H1 (cell line): ENCODE data around the gene SLC66A2. TPM values are rescaled to one million over a fixed set of nuclear protein-coding genes. Genes with fewer than 3 reads are reported as not detected.
A peak's percentile ranks its signal among the peaks of the same experiment; 100 is the strongest.

Experiments
- CTCF ChIA-PET: fragments of 300-600 bp; sonication (Branson Sonifier 250); formaldehyde crosslinking; loops from one replicate; lab custom pipeline; 2021; ENCODE audit not compliant: partially characterized antibody; lab: Charles Lee
- POLR2A ChIA-PET: fragments of 300-600 bp; sonication (Branson Sonifier 250); formaldehyde crosslinking; loops from one replicate; lab custom pipeline; 2021; ENCODE audit warnings: inconsistent platforms; ENCODE audit not compliant: partially characterized antibody; lab: Charles Lee
- DNase-seq, 2 experiments: peaks; one replicate each; pipeline versions ENCODE4 v3.0.0 to v3.0.0-alpha.2; 2010 to 2022; ENCODE audit warnings: low spot score in 2 of 2, low read depth in 1 of 2, mixed read lengths in 1 of 2
- FAIRE-seq: peaks from 2 replicates; lab custom pipeline; 2011; peaks lifted over from hg19 to GRCh38; lab: Jason Lieb, UNC
- H2AFZ ChIP-seq: 2 replicates; pipeline ENCODE4 v1.8.1; 2012; ENCODE audit warnings: low read length, inconsistent platforms
- H2AK5ac ChIP-seq: 2 replicates; pipeline ENCODE4 v1.6.1; 2013; ENCODE audit warnings: low read depth, low read length
- H2BK120ac ChIP-seq: replicated peaks from 2 replicates; pipeline ENCODE3; 2013; ENCODE audit warnings: low read depth, low read length, inconsistent platforms
- H2BK12ac ChIP-seq: 2 replicates; pipeline ENCODE4 v1.6.1; 2013; ENCODE audit warnings: low read depth, low read length
- H2BK15ac ChIP-seq: 2 replicates; pipeline ENCODE4 v1.6.1; 2013; ENCODE audit warnings: low read length
- H2BK20ac ChIP-seq: 2 replicates; pipeline ENCODE4 v1.6.1; 2013; ENCODE audit warnings: low read length
- H2BK5ac ChIP-seq: 2 replicates; pipeline ENCODE4 v1.6.1; 2013; ENCODE audit warnings: low read depth, low read length
- H3K14ac ChIP-seq: 2 replicates; pipeline ENCODE4 v1.6.1; 2013; ENCODE audit warnings: inconsistent platforms; ENCODE audit not compliant: insufficient read length
- H3K18ac ChIP-seq: 2 replicates; pipeline ENCODE4 v1.6.1; 2013; ENCODE audit warnings: low read length; ENCODE audit errors: extremely low read depth
- H3K23ac ChIP-seq: 2 replicates; pipeline ENCODE4 v1.6.1; 2013; ENCODE audit warnings: inconsistent platforms; ENCODE audit not compliant: insufficient read length
- H3K23me2 ChIP-seq: 2 replicates; pipeline ENCODE4 v1.6.1; 2013; ENCODE audit warnings: low read depth, low read length
- H3K27ac ChIP-seq: 2 replicates; pipeline ENCODE4 v1.6.1; 2011; ENCODE audit warnings: low read depth, low read length, inconsistent platforms
- H3K27me3 ChIP-seq, 4 experiments: replicated peaks in 1 of 4; 1 replicate in 1 of 4; 2 replicates in 3 of 4; pipeline versions ENCODE4 v1.6.1 to v1.8.1; 2011 to 2013; ENCODE audit warnings: low read length in 3 of 4, mild to moderate bottlenecking in 3 of 4, inconsistent platforms in 2 of 4, mixed read lengths in 2 of 4, moderate library complexity in 1 of 4; ENCODE audit not compliant: control insufficient read depth in 3 of 4, insufficient read depth in 3 of 4; ENCODE audit errors: extremely low read depth in 1 of 4
- H3K36me3 ChIP-seq, 4 experiments: 2 replicates each; pipeline versions ENCODE4 v1.6.1 to v1.8.1; 2011 to 2013; ENCODE audit warnings: mild to moderate bottlenecking in 4 of 4, low read length in 3 of 4, moderate library complexity in 2 of 4, control low read depth in 1 of 4, inconsistent platforms in 1 of 4; ENCODE audit not compliant: insufficient read depth in 4 of 4, control insufficient read depth in 2 of 4
- H3K4ac ChIP-seq: replicated peaks from 2 replicates; pipeline ENCODE3; 2013; ENCODE audit warnings: low read length, low read depth, mixed read lengths, inconsistent platforms; ENCODE audit not compliant: insufficient read length
- H3K4me1 ChIP-seq, 4 experiments: replicated peaks in 1 of 4; 1 replicate in 1 of 4; 2 replicates in 3 of 4; pipeline versions ENCODE4 v1.6.1 to v1.8.1; 2011 to 2013; ENCODE audit warnings: low read length in 3 of 4, inconsistent platforms in 2 of 4, mixed read lengths in 1 of 4; ENCODE audit not compliant: insufficient read depth in 4 of 4, control insufficient read depth in 3 of 4
- H3K4me2 ChIP-seq, 2 experiments: 2 replicates each; pipeline versions ENCODE4 v1.6.1 to v1.8.1; 2011 to 2013; ENCODE audit warnings: low read depth in 2 of 2, low read length in 2 of 2, control low read depth in 1 of 2, inconsistent platforms in 1 of 2, mild to moderate bottlenecking in 1 of 2; ENCODE audit not compliant: insufficient read depth in 1 of 2
- H3K4me3 ChIP-seq, 4 experiments: fragments of 200-600, 300-600 bp in 1 of 4; sonication (generic), shearing (Covaris generic), sonication (Bioruptor Twin) in 1 of 4; 2 replicates each; pipeline versions ENCODE4 v1.5.1 to v1.8.1; 2011 to 2016; ENCODE audit warnings: low read length in 4 of 4, low read depth in 3 of 4, control low read depth in 2 of 4, inconsistent platforms in 2 of 4, mild to moderate bottlenecking in 2 of 4, mixed read lengths in 1 of 4, moderate library complexity in 1 of 4; ENCODE audit not compliant: insufficient read depth in 2 of 4; ENCODE audit errors: extremely low read depth in 1 of 4
- H3K56ac ChIP-seq: replicated peaks from 2 replicates; pipeline ENCODE3; 2013; ENCODE audit warnings: low read depth, mild to moderate bottlenecking, mixed read lengths, low read length, inconsistent platforms; ENCODE audit not compliant: insufficient read length
- H3K79me1 ChIP-seq: 2 replicates; pipeline ENCODE4 v1.6.1; 2013; ENCODE audit warnings: low read depth, low read length, control low read depth
- H3K79me2 ChIP-seq, 2 experiments: 2 replicates each; pipeline versions ENCODE4 v1.6.1 to v1.8.1; 2012 to 2013; ENCODE audit warnings: low read length in 2 of 2, mild to moderate bottlenecking in 2 of 2, inconsistent platforms in 1 of 2; ENCODE audit not compliant: insufficient read depth in 2 of 2, control insufficient read depth in 1 of 2
- H3K9ac ChIP-seq, 4 experiments: replicated peaks in 1 of 4; 1 replicate in 1 of 4; 2 replicates in 3 of 4; pipeline versions ENCODE4 v1.6.1 to v1.8.1; 2011 to 2013; ENCODE audit warnings: low read depth in 3 of 4, low read length in 3 of 4, control low read depth in 2 of 4, mild to moderate bottlenecking in 2 of 4, moderate library complexity in 2 of 4, inconsistent platforms in 1 of 4; ENCODE audit errors: extremely low read depth in 1 of 4
- H3K9me3 ChIP-seq, 2 experiments: 2 replicates each; pipeline versions ENCODE4 v1.6.1 to v1.8.1; 2012 to 2013; ENCODE audit warnings: mild to moderate bottlenecking in 2 of 2, moderate library complexity in 2 of 2, control low read depth in 1 of 2, inconsistent platforms in 1 of 2, low read depth in 1 of 2, low read length in 1 of 2, mixed read lengths in 1 of 2; ENCODE audit not compliant: insufficient read depth in 2 of 2
- H4K20me1 ChIP-seq, 2 experiments: replicated peaks in 1 of 2; 2 replicates each; pipeline versions ENCODE3 to v1.8.1; 2011 to 2013; ENCODE audit warnings: inconsistent platforms in 2 of 2, low read length in 2 of 2, mild to moderate bottlenecking in 1 of 2; ENCODE audit not compliant: insufficient read depth in 2 of 2, control insufficient read depth in 1 of 2
- H4K5ac ChIP-seq: 2 replicates; pipeline ENCODE4 v1.6.1; 2013; ENCODE audit warnings: low read length, low read depth, mixed read lengths, inconsistent platforms; ENCODE audit not compliant: insufficient read length
- H4K8ac ChIP-seq: 2 replicates; pipeline ENCODE4 v1.8.0; 2013; ENCODE audit warnings: mild to moderate bottlenecking, moderate library complexity, low read length, inconsistent platforms; ENCODE audit not compliant: insufficient read depth; ENCODE audit errors: extremely low read depth
- H4K91ac ChIP-seq: replicated peaks from 2 replicates; pipeline ENCODE3; 2013; ENCODE audit warnings: low read length, mixed read lengths, inconsistent platforms; ENCODE audit not compliant: insufficient read length
- RNF2 ChIP-seq: fragments of 200-900, 300-1000 bp; sonication (generic); IDR thresholded peaks from 2 replicates; pipeline ENCODE4 v1.7.1; 2016; ENCODE audit warnings: borderline replicate concordance, low read depth, mild to moderate bottlenecking, antibody characterized with exemption, low read length; ENCODE audit not compliant: poor library complexity, severe bottlenecking; ENCODE audit errors: missing control alignments
- TAF1 ChIP-seq: IDR thresholded peaks from 2 replicates; pipeline ENCODE4 v1.6.1; 2011; ENCODE audit warnings: mild to moderate bottlenecking, low read depth, low read length
- WGBS, 2 experiments: shearing (Covaris generic) in 1 of 2; methylation state at CpG; one replicate each; pipeline versions ENCODE4 v1.1.6 to v1.1.7; 2013 to 2015; ENCODE audit warnings: low lambda C conversion rate in 2 of 2, mixed read lengths in 2 of 2, inconsistent platforms in 1 of 2, low coverage in 1 of 2, missing lambda C conversion rate in 1 of 2; ENCODE audit not compliant: insufficient replicate concordance in 2 of 2, insufficient coverage in 1 of 2, insufficient read length in 1 of 2; ENCODE audit errors: extremely low coverage in 1 of 2, missing lambda C conversion rate in 1 of 2; 5-methylcytosine and 5-hydroxymethylcytosine counted together
- polyA plus RNA-seq, 7 experiments: library from polyadenylated mRNA; depleted of rRNA in 3 of 7; stranded (reverse) in 5 of 7; unstranded in 2 of 7; fragments of >200 nt in 5 of 7; fragments of 200-250 nt in 2 of 7; gene quantifications; 1 replicate in 5 of 7; 2 replicates in 1 of 7; 4 replicates in 1 of 7; pipeline versions ENCODE4 v1.2.1 to v1.2.3, GENCODE V29; 2011 to 2013; ENCODE audit warnings: missing spikeins in 2 of 7, mixed read lengths in 2 of 7
- total RNA-seq: library from RNA; stranded (reverse); fragmentation: NEBNext Ultra II Directional; extraction: Animal tissue kit (Norgen Biotek cat#: 25700); gene quantifications from 2 replicates; pipeline ENCODE4 v1.2.1, GENCODE V29; 2021
- TF ChIP-seq, protein P1 (sequence below): IDR thresholded peaks from 2 replicates; pipeline ENCODE4 v1.6.1; 2012; ENCODE audit warnings: inconsistent platforms

SLC66A2 gene
- total and polyA plus RNA-seq, 2 of the 8 experiments (the other 6 are each of a cell fraction or from before 2014, with no cell fraction given), result 15.0 to 18.9 TPM

DNA sequence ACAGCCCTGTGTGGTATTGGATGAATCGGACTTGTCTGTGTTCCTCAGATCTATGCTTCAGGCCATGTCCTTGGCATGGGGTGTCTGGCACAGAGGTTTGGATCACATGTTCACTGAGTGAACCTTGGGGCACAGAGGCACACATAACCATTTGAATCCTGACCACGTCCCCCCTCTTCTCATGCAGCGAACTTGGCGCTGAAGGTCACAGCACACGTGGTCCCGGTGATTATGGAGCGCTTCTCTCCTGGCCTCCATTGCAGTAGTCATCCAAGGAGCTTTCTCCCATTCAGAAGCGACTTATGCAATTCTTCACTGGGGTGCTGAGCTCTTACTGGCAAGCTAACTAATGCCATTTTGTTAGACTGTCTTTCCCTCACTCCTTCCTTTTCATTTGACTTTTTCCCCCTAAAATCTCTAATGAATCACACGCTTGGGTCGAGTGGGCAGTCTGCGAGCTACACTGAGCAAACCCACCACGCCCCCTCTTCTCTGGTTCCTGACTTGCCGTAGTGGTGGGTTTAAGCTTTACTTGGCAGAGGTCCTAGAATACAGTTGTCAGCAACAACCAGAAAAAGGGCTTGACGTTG is 94.3 kb downstream of the SLC66A2 start:
- Histone ChIP-seq H3K23ac (no peak overlapping the region), H2AFZ (peak overlapping the region; percentile 75; the same call in 1 of the 2 replicates), H3K9me3 (no peaks in the 10 kb centered on the region), H4K5ac (no peak overlapping the region), H3K4me1 (peaks cover 0 to 5% (median 3%) of the 10 kb centered on the region in 4 experiments; a peak in 3 of 7 replicates), H3K18ac (no peak overlapping the region; the same call in 1 of the 2 replicates), H4K8ac (no peak overlapping the region), H3K36me3 (no peaks in the 10 kb centered on the region), H2AK5ac (no peak overlapping the region), H2BK12ac (no peak overlapping the region), H3K9ac (no peak overlapping the region), H3K14ac (no peak overlapping the region), H3K4me3 (no peak overlapping the region), H3K4ac (no peak overlapping the region), H4K91ac (no peak overlapping the region), H3K4me2 (no peak overlapping the region), H3K79me2 (no peaks in the 10 kb centered on the region), H4K20me1 (no peaks in the 10 kb centered on the region), H3K56ac (no peak overlapping the region), H2BK20ac (no peak overlapping the region), H2BK120ac (no peak overlapping the region), H2BK15ac (peak overlapping the region; percentile 97; the same call in 1 of the 2 replicates), H3K23me2 (no peaks in the 10 kb centered on the region), H2BK5ac (no peak overlapping the region), H3K79me1 (no peaks in the 10 kb centered on the region), H3K27me3 (no peaks in the 10 kb centered on the region), H3K27ac (no peak overlapping the region)
- ChIA-PET POLR2A (interaction anchor here (0.6 to 1.7 kb wide), 3 partner anchors 27 to 58 kb away, joined by 3 to 4 read pairs (median 3); no protein-coding TSS in a partner anchor), CTCF (interaction anchor here (1.2 to 2.1 kb wide), 3 partner anchors 13 to 65 kb away, joined by 3 to 6 read pairs (median 4); no protein-coding TSS in a partner anchor)
- DNase-seq (peak in 1 of 2 experiments; percentile 50), FAIRE-seq (no peak)
- 77% methylated on average over 14 of the region's 14 CpGs; no CpG with 5 or more reads in 1 of the 2 experiments for WGBS, 2 experiments
- TF ChIP-seq, protein P1, sequence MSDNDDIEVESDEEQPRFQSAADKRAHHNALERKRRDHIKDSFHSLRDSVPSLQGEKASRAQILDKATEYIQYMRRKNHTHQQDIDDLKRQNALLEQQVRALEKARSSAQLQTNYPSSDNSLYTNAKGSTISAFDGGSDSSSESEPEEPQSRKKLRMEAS, result peak; percentile 71
- no peak for TF ChIP-seq TAF1
- no peak for TF ChIP-seq RNF2
